ENCODE measurements around the gene GPSM1.

DNA sequence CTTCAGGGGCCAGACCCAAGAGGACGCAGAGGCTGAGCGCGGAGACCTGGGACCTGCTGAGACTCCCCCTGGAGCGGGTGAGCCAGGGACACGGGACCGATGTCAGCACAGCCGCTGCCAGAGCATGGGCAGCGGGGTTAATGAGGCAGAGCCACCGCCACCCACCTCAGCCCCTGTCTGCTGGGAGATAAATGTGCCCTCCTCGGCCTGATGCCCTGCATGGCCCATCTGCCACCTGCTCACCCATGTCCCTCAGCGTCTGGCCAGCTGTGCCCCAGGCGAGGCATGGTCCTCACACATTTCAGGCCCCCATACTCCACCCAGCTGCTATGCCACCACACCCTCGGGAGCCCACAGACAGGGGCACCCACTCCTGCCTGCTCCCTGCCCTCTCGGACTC, 21.4 kb downstream of the GPSM1 start:
- TF ChIP-seq NFRKB (IDR thresholded peaks at IDR 0.05) (no peak), HDGF (IDR thresholded peaks at IDR 0.05; ENCODE audit: borderline replicate concordance) (no peak), ELF4 (IDR thresholded peaks at IDR 0.05) (no peak), SP1 (IDR thresholded peaks at IDR 0.05) (no peak), FOXM1 (IDR thresholded peaks at IDR 0.05; ENCODE audit: borderline replicate concordance) (no peak), ARNT (IDR thresholded peaks at IDR 0.05) (no peak), CTBP1 (IDR thresholded peaks at IDR 0.05; ENCODE audit: borderline replicate concordance) (no peak), FOXA1 (IDR thresholded peaks at IDR 0.05) (no peak), SUZ12 (IDR thresholded peaks at IDR 0.05) (no peak)

All from HEK293T (cell line).